GM19463 (cell line): ENCODE results near the gene HDAC4.

Experiments used
- ATAC-seq: cut with Tn5 transposase; IDR thresholded peaks from one replicate; pipeline ENCODE4 v1.9.1; 2021; ENCODE audit warnings: mild to moderate bottlenecking, moderate library complexity; ENCODE audit not compliant: unreplicated experiment

HDAC4 gene

GRCh38 chr2:239244625-239245024 is 156.2 kb downstream of the HDAC4 start:
- ATAC-seq: no peak

GRCh38 chr2:239241431-239241960 is 159.3 kb downstream of the HDAC4 start:
- no peak for ATAC-seq

- ATAC-seq: no peak
These were observed 160.4 kb downstream of the HDAC4 start for GRCh38 chr2:239240414-239240881.

- ATAC-seq: no peak
These were observed 161.0 kb downstream of the HDAC4 start for GRCh38 chr2:239239607-239240413.

- ATAC-seq: no peak
These were observed 161.8 kb downstream of the HDAC4 start for GRCh38 chr2:239238839-239239606.

- no peak for ATAC-seq
These were observed 162.4 kb downstream of the HDAC4 start for GRCh38 chr2:239238381-239238780.

- no peak for ATAC-seq
These were observed 164.0 kb downstream of the HDAC4 start for GRCh38 chr2:239236808-239237205.

- ATAC-seq: no peak
These were observed 164.6 kb downstream of the HDAC4 start for GRCh38 chr2:239236043-239236807.

GRCh38 chr2:239235311-239235710 is 165.5 kb downstream of the HDAC4 start:
- no peak for ATAC-seq

- ATAC-seq: no peak
These were observed 166.3 kb downstream of the HDAC4 start for GRCh38 chr2:239234191-239235175.

- no peak for ATAC-seq
These were observed 167.2 kb downstream of the HDAC4 start for GRCh38 chr2:239233576-239233975.

GRCh38 chr2:239232195-239232578 is 168.6 kb downstream of the HDAC4 start:
- ATAC-seq: no peak

GRCh38 chr2:239231231-239232194 is 169.3 kb downstream of the HDAC4 start:
- ATAC-seq: no peak

GRCh38 chr2:239230318-239231052 is 170.3 kb downstream of the HDAC4 start:
- ATAC-seq: no peak

GRCh38 chr2:239229545-239230279 is 171.1 kb downstream of the HDAC4 start:
- ATAC-seq: no peak

GRCh38 chr2:239227661-239228371 is 173.0 kb downstream of the HDAC4 start:
- ATAC-seq: no peak
